Activated naive CD4-positive, alpha-beta T cell treated with Interleukin-2 at 50 U/mL for 16 hours (primary cell): Measurements from ENCODE around the gene FOXD4L6.
"Not testable (repeated sequence)": the region's sequence is repeated elsewhere in the genome, so short reads cannot be mapped to it uniquely, and the experiment has no call there.

ENCODE experiments used
- DNase-seq: peaks from one replicate; pipeline ENCODE4 v3.0.0-alpha.2; 2020

The FOXD4L6 gene

GRCh38 chr9:41128581-41128980 is at the start of gene FOXD4L6:
Gene FOXD4L6 (minus strand): TSS chr9:41128681. CDS start chr9:41128383, 298 bp downstream.
- DNase-seq, result not testable (repeated sequence)

GRCh38 chr9:41174994-41175393 is 46.5 kb upstream of the FOXD4L6 start:
- DNase-seq, result not testable (repeated sequence)

DNA sequence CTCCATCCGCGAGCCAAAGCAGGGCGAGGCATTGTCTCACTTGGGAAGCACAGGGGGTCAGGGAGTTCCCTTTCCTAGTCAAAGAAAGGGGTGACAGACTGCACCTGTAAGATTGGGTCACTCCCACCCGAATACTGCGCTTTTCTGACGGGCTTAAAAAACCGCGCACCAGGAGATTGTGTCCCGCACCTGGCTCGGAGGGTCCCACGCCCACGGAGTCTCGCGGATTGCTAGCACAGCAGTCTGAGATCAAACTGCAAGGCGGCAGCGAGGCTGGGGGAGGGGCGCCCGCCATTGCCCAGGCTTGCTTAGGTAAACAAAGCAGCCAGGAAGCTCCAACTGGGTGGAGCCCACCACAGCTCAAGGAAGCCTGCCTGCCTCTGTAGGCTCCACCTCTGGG is 21.6 kb upstream of the FOXD4L6 start:
- not testable (repeated sequence) for DNase-seq

- DNase-seq, result not testable (repeated sequence)
Observed at GRCh38 chr9:41141878-41142277, 13.4 kb upstream of the FOXD4L6 start.

DNA sequence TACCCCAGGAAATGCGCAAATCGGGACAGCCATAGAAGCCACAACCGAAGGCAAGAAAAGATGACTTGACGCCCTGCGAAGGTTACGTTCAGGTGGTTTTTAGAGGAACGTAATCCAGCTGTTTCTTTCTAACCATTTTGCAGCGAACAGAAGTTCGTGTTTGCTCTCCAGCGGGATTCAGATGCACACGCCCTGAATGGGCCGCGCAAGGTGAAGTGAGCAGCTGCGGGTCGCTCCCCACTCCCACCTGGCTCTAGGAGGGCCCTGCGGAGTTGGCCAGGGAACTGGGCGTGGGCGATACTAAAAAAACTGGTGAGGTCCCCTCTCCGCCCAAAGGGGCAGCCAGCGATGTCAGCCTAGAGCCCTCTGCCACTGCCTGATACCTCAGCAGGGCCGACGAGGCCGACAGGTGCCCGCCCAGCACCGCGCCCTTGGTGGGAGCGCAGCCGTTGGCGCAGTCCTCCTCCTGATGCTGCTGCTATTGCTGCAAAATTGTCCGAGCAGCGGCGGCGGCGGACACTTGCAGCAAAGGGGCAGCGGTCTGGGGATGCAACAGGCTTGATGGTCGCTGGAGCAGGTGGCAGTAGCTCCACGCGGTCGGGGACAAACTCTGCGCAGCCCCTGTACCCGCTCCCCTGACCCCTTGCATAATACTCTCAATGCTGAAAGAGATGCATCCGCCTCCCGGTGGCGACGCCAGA is 1.6 kb downstream of the FOXD4L6 start:
- not testable (repeated sequence) for DNase-seq

- DNase-seq, result not testable (repeated sequence)
Observed at GRCh38 chr9:41125936-41126335, 2.5 kb downstream of the FOXD4L6 start.

DNA sequence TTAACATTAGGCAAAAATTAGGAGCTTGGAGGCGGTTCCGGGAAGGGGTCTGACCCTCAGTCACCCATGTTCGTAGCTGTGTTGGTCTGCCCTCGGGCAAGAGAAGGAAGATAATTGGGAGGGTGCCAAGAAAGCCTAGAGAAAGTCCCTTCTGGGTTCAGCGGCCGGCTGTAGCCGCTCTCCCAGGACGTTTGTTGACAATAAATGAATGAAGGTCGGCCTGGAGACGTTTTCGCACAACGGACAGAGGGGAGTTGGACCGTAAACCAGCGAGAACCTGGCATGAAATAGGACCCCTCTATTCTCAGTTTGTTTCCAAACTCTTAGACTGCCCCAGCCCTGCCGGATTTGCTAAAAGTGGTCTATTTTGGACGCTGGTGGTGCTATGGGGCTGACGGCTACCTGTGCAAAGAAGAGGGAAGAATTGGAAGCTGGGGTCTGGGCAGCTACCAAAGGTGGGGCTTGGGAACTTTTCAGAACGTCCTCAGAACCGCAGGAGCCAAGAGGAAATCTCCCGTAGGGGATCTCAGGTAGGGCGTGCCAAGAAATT is 3.3 kb downstream of the FOXD4L6 start:
- not testable (repeated sequence) for DNase-seq

DNA sequence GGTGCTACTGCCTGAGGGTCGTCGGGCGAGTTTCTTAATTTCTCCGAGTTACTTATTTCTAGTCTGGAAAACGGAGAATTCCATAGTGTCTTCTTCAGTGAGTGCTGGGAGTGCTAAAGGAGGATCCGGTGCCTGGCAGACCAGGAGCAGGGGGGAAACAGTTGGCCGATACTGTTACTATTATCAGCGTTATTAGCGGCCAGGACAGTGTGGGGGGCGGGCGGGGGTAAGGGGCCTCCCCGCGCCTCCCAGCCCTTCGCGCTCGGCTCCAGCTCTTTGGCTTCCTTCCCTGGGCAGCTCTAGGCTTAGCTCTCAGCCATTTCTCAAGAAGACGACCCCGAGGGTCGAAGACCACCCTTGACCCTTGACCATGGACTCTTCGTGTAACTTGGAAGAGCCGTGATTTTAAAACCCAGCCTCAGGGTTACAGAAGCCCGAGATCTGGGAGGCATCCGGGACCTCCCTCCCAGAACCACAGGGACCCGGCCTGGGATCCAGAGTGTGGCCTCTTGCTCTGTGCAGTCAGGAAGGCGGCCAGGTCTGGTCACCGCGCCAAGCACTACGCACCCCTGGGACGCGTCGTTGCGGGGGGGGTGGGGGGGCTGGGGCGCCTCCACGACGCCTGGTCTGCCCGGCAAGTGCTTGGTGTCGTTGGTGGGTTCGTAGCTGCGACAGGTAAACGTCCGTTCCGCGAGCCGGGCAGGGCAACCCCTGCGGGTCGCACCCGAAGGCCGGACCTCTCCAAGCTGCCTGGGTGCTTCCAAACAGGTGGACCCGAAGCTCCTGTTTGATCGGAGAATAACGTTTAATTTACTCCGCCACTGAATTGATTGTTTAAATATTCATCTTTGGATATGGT is 4.0 kb downstream of the FOXD4L6 start:
- DNase-seq, result not testable (repeated sequence)

- not testable (repeated sequence) for DNase-seq
Observed at GRCh38 chr9:41123812-41124211, 4.7 kb downstream of the FOXD4L6 start.

GRCh38 chr9:41123396-41123795 is 5.1 kb downstream of the FOXD4L6 start:
- not testable (repeated sequence) for DNase-seq

- DNase-seq, result not testable (repeated sequence)
Observed at GRCh38 chr9:41120696-41121095, 7.8 kb downstream of the FOXD4L6 start.

DNA sequence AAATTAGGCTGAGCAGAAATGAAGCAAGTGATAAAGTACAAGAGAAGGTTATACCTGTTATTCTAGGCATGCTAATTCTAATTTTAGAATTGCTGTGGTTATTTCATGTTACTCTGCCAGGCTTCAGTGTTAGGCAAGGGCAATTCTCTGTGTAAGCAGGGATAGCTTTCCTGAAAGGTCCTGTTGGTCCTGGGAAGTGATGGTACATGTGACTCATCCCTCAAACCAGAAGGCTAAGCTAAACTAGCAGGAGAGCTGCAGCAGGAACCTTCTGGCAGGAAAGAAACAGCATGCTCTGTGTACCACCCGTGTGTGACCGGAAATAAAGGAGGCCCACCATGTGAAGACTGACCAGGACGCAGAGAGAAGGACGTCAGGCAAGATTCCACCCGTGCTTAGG is 8.8 kb downstream of the FOXD4L6 start:
- DNase-seq, result not testable (repeated sequence)

GRCh38 chr9:41119311-41119710 is 9.2 kb downstream of the FOXD4L6 start:
- DNase-seq, result not testable (repeated sequence)

DNA sequence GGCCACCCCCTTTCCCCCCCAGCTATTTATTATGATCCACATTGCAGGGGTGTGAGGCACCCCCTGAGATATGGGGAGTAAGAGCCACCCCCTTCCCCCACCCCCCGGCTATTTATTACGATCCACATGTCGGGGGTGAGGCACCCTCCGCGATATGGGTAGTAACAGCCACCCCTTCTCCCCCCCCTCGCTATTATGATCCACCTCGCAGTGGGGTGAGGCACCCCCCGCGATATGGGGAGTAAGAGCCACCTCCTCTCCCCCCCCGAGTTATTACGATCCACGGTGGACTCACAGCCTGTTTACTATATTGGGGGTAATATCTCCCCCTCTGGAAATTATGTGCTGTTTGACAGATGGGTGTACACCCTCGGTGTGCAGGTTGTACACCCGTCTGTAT is 15.1 kb downstream of the FOXD4L6 start:
- DNase-seq, result not testable (repeated sequence)

GRCh38 chr9:41111414-41111813 is 17.1 kb downstream of the FOXD4L6 start:
- DNase-seq, result not testable (repeated sequence)

- DNase-seq, result not testable (repeated sequence)
Observed at GRCh38 chr9:41110913-41111312, 17.6 kb downstream of the FOXD4L6 start.

DNA sequence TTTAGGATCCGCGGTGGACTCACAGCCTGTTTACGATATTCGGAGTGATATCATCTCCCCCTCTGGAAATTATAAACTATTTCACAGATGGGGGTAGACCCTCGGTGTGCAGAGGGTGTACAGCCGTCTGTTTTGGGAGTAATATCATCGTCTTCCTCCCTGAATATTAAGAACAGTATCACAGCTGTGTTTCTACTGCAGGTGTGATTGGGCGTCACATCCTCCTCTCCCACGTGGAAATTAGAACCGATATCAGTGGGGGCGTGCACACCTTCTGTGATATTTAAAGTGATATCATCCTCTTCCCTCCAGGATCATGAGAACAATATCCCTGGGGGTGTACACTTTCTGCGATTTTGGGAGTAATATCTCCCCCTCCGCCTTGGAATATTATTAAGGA is 19.2 kb downstream of the FOXD4L6 start:
- not testable (repeated sequence) for DNase-seq

DNA sequence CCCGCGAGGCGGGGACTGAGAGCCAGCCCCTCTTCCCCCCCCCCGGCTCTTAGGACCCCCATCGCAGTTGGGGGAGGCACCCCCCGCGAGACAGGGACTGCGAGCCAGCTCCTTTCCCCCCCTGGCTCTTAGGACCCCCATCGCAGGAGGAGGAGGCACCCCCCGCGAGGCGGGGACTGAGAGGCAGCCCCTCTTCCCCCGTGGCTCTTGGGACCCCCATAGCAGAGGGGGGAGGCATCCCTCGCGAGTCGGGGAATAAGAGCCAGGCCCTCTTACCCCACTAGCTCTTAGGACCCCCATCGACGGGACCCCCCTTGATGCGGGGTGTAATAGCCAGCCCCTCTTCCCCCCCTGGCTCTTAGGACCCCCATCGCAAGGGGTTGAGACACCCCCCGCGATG is 19.7 kb downstream of the FOXD4L6 start:
- not testable (repeated sequence) for DNase-seq

DNA sequence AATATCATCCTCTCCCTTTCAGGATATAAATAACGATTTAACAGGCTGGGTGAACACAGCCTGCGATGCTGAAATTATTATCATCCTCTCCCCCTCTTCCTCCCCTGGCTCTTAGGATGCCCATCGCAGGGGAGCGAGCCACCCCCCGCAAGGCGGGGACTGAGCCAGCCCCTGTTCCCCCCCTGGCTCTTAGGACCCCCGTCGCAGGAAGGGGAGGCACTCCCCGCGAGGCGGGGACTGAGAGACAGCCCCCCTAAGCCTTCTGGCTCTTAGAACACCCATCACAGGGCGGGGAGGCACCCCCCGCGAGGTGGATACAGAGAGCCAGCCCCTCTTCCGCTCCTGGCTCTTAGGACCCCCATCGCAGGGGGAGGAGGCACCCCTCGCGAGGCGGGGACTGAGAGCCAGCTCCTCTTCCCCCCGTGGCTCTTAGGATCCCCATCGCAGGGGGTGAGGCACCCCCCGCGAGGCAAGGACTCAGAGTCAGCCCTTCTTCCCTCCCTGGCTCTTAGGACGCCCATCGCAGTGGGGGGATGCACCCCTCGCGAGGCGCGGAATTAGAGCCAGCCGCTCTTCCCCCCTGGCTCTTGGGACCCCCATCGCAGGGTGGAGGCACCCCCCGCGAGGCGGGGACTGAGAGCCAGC is 21.9 kb downstream of the FOXD4L6 start:
- not testable (repeated sequence) for DNase-seq

- not testable (repeated sequence) for DNase-seq
Observed at GRCh38 chr9:41105557-41106253, 22.8 kb downstream of the FOXD4L6 start.

DNA sequence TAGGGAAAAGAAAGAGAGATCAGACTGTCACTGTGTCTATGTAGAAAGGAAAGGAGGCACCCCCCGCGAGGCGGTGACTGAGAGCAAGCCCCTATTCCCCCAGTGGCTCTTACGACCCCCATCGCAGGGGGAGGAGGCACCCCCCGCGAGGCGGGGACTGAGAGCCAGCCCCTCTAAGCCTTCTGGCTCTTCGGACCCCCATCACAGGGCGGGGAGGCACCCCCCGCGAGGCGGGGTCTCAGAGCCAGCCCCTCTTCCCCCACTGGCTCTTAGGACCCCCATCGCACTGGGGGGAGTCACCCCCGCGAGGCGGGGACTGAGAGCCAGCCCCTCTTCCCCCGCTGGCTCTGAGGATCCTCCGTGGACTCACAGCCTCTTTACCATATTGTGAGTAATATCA is 23.9 kb downstream of the FOXD4L6 start:
- not testable (repeated sequence) for DNase-seq

- not testable (repeated sequence) for DNase-seq
Observed at GRCh38 chr9:41100508-41100907, 28.0 kb downstream of the FOXD4L6 start.
